Measurements from ENCODE around the gene SH3GL3.

The SH3GL3 gene

GRCh38 chr15:83626171-83626802 is 179.1 kb downstream of the SH3GL3 start:
- DNase-seq: no peak

DNA sequence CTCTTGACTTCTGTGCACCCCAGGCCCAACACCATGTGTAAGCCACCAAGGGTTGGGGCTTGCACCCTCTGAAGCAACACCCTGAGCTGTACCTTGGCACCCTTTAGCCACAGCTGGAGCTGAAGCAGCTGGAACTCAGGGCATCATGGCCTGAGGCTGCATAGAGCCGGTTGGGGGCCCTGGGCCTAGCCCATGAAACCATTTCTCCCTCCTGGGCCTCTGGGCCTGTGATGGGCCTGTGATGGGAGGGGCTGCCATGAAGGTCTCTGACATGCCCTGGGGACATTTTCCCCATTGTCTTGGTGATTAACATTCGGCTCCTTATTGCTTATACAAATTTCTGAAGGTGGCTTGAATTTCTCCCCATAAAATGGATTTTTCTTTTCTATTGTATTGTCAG is 184.4 kb downstream of the SH3GL3 start:
- DNase-seq: no peak

- no peak for DNase-seq
Observed at GRCh38 chr15:83643201-83643600, 196.1 kb downstream of the SH3GL3 start.

DNA sequence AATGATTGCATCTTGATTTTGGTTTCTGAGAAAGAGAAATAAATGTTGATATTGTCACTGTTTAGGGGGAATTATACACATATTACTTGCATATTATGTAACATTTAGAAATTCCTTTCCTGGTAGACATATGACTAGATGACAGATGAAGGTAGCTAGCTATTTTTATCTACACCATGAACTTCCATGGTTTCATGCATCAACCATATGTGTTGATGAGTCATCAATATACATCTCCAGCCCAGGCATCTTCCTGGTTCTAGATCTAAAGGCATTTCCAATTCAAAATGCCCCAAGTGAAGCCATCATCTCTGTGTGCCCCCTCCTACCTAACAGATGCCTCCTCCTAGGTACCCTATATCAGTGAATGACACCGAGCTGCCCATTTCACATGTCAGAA is 197.3 kb downstream of the SH3GL3 start:
- no peak for DNase-seq

- no peak for DNase-seq
Observed at GRCh38 chr15:83650831-83651230, 203.7 kb downstream of the SH3GL3 start.

- no peak for DNase-seq
Observed at GRCh38 chr15:83651541-83651940, 204.4 kb downstream of the SH3GL3 start.

DNA sequence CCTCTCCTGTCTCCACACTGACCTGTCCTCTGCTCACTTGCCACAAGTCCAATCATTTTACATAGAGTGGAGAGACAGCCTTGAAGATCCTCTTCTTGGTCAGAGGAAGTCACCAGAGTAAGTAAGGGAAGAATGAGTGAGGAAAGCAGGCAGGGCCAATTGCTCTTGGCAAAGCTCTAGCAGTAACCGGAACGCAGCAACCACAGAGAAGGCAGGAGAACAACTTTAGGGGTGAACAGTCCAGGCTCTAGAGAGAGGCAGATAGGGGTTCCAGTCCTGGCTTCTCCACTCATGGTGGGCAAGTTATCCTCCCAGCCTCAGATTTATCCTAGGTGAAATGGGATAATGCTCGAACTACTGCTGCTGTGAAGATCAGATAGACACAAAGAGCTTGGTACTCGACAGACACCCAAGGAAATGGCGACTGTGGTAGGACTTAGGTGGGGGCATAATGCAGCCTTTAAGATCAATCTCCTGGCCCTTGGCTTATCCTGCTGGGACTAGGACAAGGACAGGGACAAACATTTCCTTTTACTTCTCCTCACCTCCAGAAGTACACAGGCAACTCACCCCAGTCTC is 205.6 kb downstream of the SH3GL3 start:
- no peak for DNase-seq

- DNase-seq: no peak
Observed at GRCh38 chr15:83653288-83653638, 206.1 kb downstream of the SH3GL3 start.

- DNase-seq: no peak
Observed at GRCh38 chr15:83653639-83654378, 206.7 kb downstream of the SH3GL3 start, which contains the start of gene ADAMTSL3. ADAMTSL3 (plus strand) TSS chr15:83654123; CDS start chr15:83655762, 1,639 bp downstream.

GRCh38 chr15:83654379-83655236 is 207.5 kb downstream of the SH3GL3 start:
- DNase-seq: no peak

- DNase-seq: no peak
Observed at GRCh38 chr15:83655237-83655616, 208.1 kb downstream of the SH3GL3 start.

DNA sequence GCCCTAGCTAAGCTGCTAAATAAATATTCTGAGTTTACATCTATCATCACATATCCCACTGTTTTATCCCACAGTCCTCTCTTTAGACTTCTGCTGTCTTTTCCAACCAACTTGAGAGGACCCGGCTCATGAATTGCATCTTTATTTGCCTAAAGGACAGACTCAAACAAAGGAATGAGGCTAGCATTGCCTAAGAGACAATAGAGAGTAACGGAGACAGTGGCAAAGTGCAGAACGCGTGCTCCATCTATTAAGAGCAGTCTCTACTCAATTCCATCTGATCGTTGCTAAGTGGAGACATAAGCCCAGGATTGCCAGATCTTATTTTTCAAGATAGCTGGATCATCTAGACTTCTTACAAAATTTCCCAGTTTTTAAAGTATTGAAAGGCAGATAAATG is 209.1 kb downstream of the SH3GL3 start:
- DNase-seq: no peak

GRCh38 chr15:83656943-83657528 is 209.9 kb downstream of the SH3GL3 start:
- no peak for DNase-seq

- DNase-seq: no peak
Observed at GRCh38 chr15:83657549-83657948, 210.4 kb downstream of the SH3GL3 start.

DNA sequence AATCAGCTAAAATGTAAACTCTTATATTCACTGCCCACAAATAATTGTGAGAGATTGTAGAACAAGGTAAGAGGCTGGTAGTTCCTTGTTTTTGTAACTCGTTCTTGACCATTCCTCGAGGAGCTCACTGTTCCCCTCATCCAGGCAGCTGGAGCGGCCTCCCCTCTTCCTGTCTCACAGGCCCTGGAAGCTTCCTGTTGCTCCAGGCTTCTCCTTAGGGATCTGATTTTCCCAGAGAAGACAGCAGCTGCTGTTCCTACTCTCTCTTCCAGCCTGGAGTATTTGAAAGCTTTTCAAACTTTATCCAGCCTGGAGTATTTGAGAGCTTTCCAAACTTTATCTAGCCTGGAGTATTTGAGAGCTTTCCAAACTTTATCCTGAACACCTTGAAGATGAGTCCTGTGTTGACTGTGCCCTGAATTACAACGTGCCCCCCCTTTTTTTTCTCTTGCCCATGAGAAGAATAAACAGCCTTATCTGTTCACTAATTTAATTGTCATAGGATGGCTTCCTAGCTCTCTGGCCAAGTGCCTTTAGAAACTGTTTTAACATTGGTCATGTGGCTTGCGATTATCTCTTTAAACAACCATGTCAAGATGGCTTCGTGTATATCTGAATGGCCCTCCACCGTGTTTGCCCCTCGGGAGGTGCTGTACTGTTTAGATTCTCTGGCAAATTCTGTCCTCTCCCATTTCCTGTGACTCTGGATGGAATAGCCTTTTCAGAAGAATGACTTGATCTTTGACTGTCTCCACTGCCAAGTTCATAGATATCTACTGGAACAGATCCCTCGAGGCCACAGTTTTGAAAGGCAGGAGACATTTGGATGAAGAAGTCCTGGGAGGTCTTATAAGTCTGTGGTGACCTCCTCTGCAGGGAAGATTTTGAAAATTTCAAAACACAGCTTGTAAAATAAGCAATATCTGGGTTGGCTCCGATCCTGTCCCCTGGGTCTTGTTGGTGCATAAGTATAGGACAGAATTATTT is 211.6 kb downstream of the SH3GL3 start:
- DNase-seq: no peak

GRCh38 chr15:83659417-83659812 is 212.3 kb downstream of the SH3GL3 start:
- no peak for DNase-seq

GRCh38 chr15:83665480-83665879 is 218.3 kb downstream of the SH3GL3 start:
- no peak for DNase-seq
